Esophagus muscularis mucosa (tissue), 3 donors: Measurements from ENCODE around the gene MFAP3.

Experiments used
- EP300 ChIP-seq: sonication (generic); formaldehyde crosslinking; IDR thresholded peaks from one replicate; pipeline ENCODE4 v1.6.1; 2017; ENCODE audit warnings: antibody characterized with exemption
- POLR2A ChIP-seq: fragments of 450-650 bp; IDR thresholded peaks from one replicate; pipeline ENCODE4 v1.6.1; 2017; ENCODE audit warnings: antibody characterized with exemption, moderate library complexity, mild to moderate bottlenecking, low read depth
- POLR2AphosphoS5 ChIP-seq, 2 donors: sonication (generic); formaldehyde crosslinking; IDR thresholded peaks; one replicate each; pipeline ENCODE4 v1.6.1; 2017; ENCODE audit warnings: antibody characterized with exemption in 2 of 2

GRCh38 chr5:154047324-154047723 is 8.6 kb downstream of the MFAP3 start:
- TF ChIP-seq POLR2AphosphoS5 (IDR thresholded peaks at IDR 0.05) = no peak
- no peak for TF ChIP-seq EP300
- no peak for TF ChIP-seq POLR2A
